C4-2B (cell line): ENCODE results near the gene ACAA2.
"Not testable (repeated sequence)": the region's sequence is repeated elsewhere in the genome, so short reads cannot be mapped to it uniquely, and the experiment has no call there.

Source experiments
- H3K27ac ChIP-seq: fragments of 450-650 bp; 2 replicates; pipeline ENCODE4 v1.5.1; 2017
- CTCF ChIP-seq: fragments of 450-650 bp; conservative IDR thresholded peaks from 2 replicates; pipeline ENCODE4 v1.5.1; 2017; ENCODE audit warnings: mild to moderate bottlenecking
- ZFX ChIP-seq: fragments of 450-650 bp; IDR thresholded peaks from 2 replicates; pipeline ENCODE4 v1.6.1; 2017

The ACAA2 gene

GRCh38 chr18:49839012-49839411 is 25.7 kb upstream of the ACAA2 start:
- TF ChIP-seq CTCF (no peak), ZFX (no peak)
- H3K27ac ChIP-seq = no peak overlapping the region

- H3K27ac ChIP-seq = no peak overlapping the region
- TF ChIP-seq ZFX = no peak
- TF ChIP-seq CTCF = no peak
Measured at GRCh38 chr18:49838381-49838780, 25.0 kb upstream of the ACAA2 start.

GRCh38 chr18:49837889-49838288 is 24.6 kb upstream of the ACAA2 start:
- TF ChIP-seq CTCF = no peak
- no peak for TF ChIP-seq ZFX
- no peak overlapping the region for H3K27ac ChIP-seq

GRCh38 chr18:49837316-49837835 is 24.0 kb upstream of the ACAA2 start:
- not testable (repeated sequence) for H3K27ac ChIP-seq

GRCh38 chr18:49835405-49835804 is 22.1 kb upstream of the ACAA2 start:
- H3K27ac ChIP-seq = no peak overlapping the region
- TF ChIP-seq CTCF (no peak), ZFX (no peak)

GRCh38 chr18:49834258-49834657 is 20.9 kb upstream of the ACAA2 start:
- H3K27ac ChIP-seq = no peak overlapping the region

GRCh38 chr18:49833814-49834213 is 20.5 kb upstream of the ACAA2 start:
- no peak overlapping the region for H3K27ac ChIP-seq
- TF ChIP-seq CTCF = no peak

More at GRCh38 chr18:49834258-49834657, 20.9 kb upstream of the ACAA2 start:
- TF ChIP-seq ZFX = no peak
- no peak for TF ChIP-seq CTCF

GRCh38 chr18:49832221-49832647 is 18.9 kb upstream of the ACAA2 start:
- no peak overlapping the region for H3K27ac ChIP-seq
- TF ChIP-seq CTCF (no peak), ZFX (no peak)
